MCF 10A (cell line): ENCODE results near the gene INAVA. TPM values are rescaled to one million over a fixed set of nuclear protein-coding genes. Genes with fewer than 3 reads are reported as not detected.
"Not testable (repeated sequence)": the region's sequence is repeated elsewhere in the genome, so short reads cannot be mapped to it uniquely, and the experiment has no call there.

Experiments
- BruUV-seq: library from RNA; stranded (reverse); fragments of 400-500 nt; replicated peaks from 2 replicates; lab custom pipeline; 2021; lab: Mats Ljungman, UMichigan
- CTCF ChIA-PET: fragments of 300-600 bp; sonication (Branson Sonifier 250); formaldehyde crosslinking; extraction: SDS; loops from one replicate; lab custom pipeline; 2021; ENCODE audit warnings: antibody characterized with exemption, inconsistent platforms; lab: Yijun Ruan, JAX
- POLR2A ChIA-PET: fragments of 300-600, 350-650 bp; sonication (Branson Sonifier 250); formaldehyde crosslinking; extraction: SDS; loops from one replicate; lab custom pipeline; 2020; ENCODE audit warnings: antibody characterized with exemption, inconsistent platforms; lab: Yijun Ruan, JAX
- DNase-seq: peaks from one replicate; pipeline ENCODE4 v3.0.0-alpha.2; 2018; ENCODE audit not compliant: unreplicated experiment
- H3K27ac Mint-ChIP-seq: one replicate; pipeline ENCODE4 v1.8.0; 2022; ENCODE audit warnings: mild to moderate bottlenecking, low read depth, mixed read lengths; ENCODE audit not compliant: unreplicated experiment
- H3K27me3 Mint-ChIP-seq: one replicate; pipeline ENCODE4 v1.8.0; 2022; ENCODE audit warnings: mixed read lengths; ENCODE audit not compliant: insufficient read depth, unreplicated experiment
- H3K36me3 Mint-ChIP-seq: one replicate; pipeline ENCODE4 v1.8.0; 2022; ENCODE audit warnings: mild to moderate bottlenecking, moderate library complexity, mixed read lengths; ENCODE audit not compliant: insufficient read depth, unreplicated experiment
- H3K4me1 Mint-ChIP-seq: one replicate; pipeline ENCODE4 v1.8.0; 2022; ENCODE audit warnings: mixed read lengths; ENCODE audit not compliant: insufficient read depth, unreplicated experiment
- H3K4me3 Mint-ChIP-seq: one replicate; pipeline ENCODE4 v1.8.0; 2022; ENCODE audit warnings: mild to moderate bottlenecking, moderate library complexity, mixed read lengths; ENCODE audit not compliant: unreplicated experiment
- H3K9me3 Mint-ChIP-seq: one replicate; pipeline ENCODE4 v1.8.0; 2022; ENCODE audit warnings: mixed read lengths; ENCODE audit not compliant: unreplicated experiment
- CTCF ChIP-seq: fragments of 200-600 bp; IDR thresholded peaks from one replicate; pipeline ENCODE4 v1.8.0; 2022; ENCODE audit warnings: antibody characterized with exemption, mild to moderate bottlenecking; ENCODE audit not compliant: unreplicated experiment
- intact Hi-C: fragments of 100-400 bp; cut with micrococcal nuclease; formaldehyde crosslinking; loops from 2 replicates; pipeline ENCODE4 v1.14.1; 2022
- total RNA-seq: library from RNA; stranded (reverse); gene quantifications from 2 replicates; pipeline ENCODE4 v1.2.3, GENCODE V29; 2022

The INAVA gene
- total RNA-seq, 1 experiment from 2014 or later = 30.5 TPM

GRCh38 chr1:200908191-200908868 is 13.6 kb downstream of the INAVA start:
- BruUV-seq = no TSS peak
- POLR2A ChIA-PET = interaction anchor here (0.6 to 4.8 kb wide), 4 partner anchors 8 to 127 kb away, joined by 3 to 68 read pairs (median 38); partner anchors contain the start of gene INAVA
- no peak for DNase-seq

GRCh38 chr1:200909071-200909470 is 14.4 kb downstream of the INAVA start:
- Mint-ChIP-seq H3K36me3 (peaks cover 76% of the 10 kb centered on the region), H3K4me1 (peaks cover 46% of the 10 kb centered on the region), H3K9me3 (no peaks in the 10 kb centered on the region), H3K27ac (no peak overlapping the region), H3K4me3 (no peak overlapping the region), H3K27me3 (no peaks in the 10 kb centered on the region)
- CTCF ChIA-PET = interaction anchor here (0.6 to 1.4 kb wide), 3 partner anchors 13 to 52 kb away, joined by 3 to 6 read pairs (median 3); no protein-coding TSS in a partner anchor
- POLR2A ChIA-PET = interaction anchor here (4.8 kb wide), 1 partner anchor 13 kb away, joined by 52 read pairs; the partner anchor contains the start of gene INAVA
- TF ChIP-seq CTCF = no peak
- no TSS peak for BruUV-seq
- intact Hi-C loops = no loop called here
- no peak for DNase-seq

More at GRCh38 chr1:200908191-200908868, 13.6 kb downstream of the INAVA start:
- CTCF ChIA-PET = interaction anchor here (1.2 to 2.0 kb wide), 4 partner anchors 12 to 64 kb away, joined by 3 to 11 read pairs (median 4); no protein-coding TSS in a partner anchor
- intact Hi-C loops = no loop called here
- H3K4me3 Mint-ChIP-seq = no peak overlapping the region
- peaks cover 39% of the 10 kb centered on the region for H3K4me1 Mint-ChIP-seq
- TF ChIP-seq CTCF = no peak
- H3K27me3 Mint-ChIP-seq = no peaks in the 10 kb centered on the region
- no peak overlapping the region for H3K27ac Mint-ChIP-seq
- H3K36me3 Mint-ChIP-seq = peaks cover 77% of the 10 kb centered on the region
- no peaks in the 10 kb centered on the region for H3K9me3 Mint-ChIP-seq

GRCh38 chr1:200909757-200910239 is 15.1 kb downstream of the INAVA start:
- no peaks in the 10 kb centered on the region for H3K9me3 Mint-ChIP-seq
- H3K27me3 Mint-ChIP-seq = no peaks in the 10 kb centered on the region
- TF ChIP-seq CTCF = no peak
- H3K4me1 Mint-ChIP-seq = peaks cover 46% of the 10 kb centered on the region
- H3K27ac Mint-ChIP-seq = no peak overlapping the region
- BruUV-seq = no TSS peak
- intact Hi-C loops = no loop called here
- peaks cover 69% of the 10 kb centered on the region for H3K36me3 Mint-ChIP-seq
- DNase-seq = no peak
- H3K4me3 Mint-ChIP-seq = no peak overlapping the region
- ChIA-PET CTCF (interaction anchor here (0.6 kb wide), 1 partner anchor 421 kb away, joined by 4 read pairs; no protein-coding TSS in a partner anchor), POLR2A (interaction anchor here (1.1 to 4.8 kb wide), 2 partner anchors 14 to 19 kb away, joined by 3 to 52 read pairs; partner anchors contain the start of gene INAVA)

GRCh38 chr1:200911361-200911760 is 16.7 kb downstream of the INAVA start:
- intact Hi-C loops = no loop called here
- Mint-ChIP-seq H3K36me3 (peaks cover 71% of the 10 kb centered on the region), H3K27me3 (no peaks in the 10 kb centered on the region), H3K9me3 (no peaks in the 10 kb centered on the region), H3K27ac (no peak overlapping the region), H3K4me1 (peaks cover 35% of the 10 kb centered on the region), H3K4me3 (no peak overlapping the region)
- POLR2A ChIA-PET = interaction anchor here (1.2 to 4.8 kb wide), 2 partner anchors 13 to 16 kb away, joined by 3 to 52 read pairs; partner anchors contain the start of gene INAVA
- CTCF ChIA-PET = interaction anchor here (1.0 to 2.0 kb wide), 5 partner anchors 10 to 31 kb away, joined by 3 to 7 read pairs (median 5); partner anchors contain the start of gene INAVA
- no TSS peak for BruUV-seq
- no peak for DNase-seq
- TF ChIP-seq CTCF = no peak

GRCh38 chr1:200911936-200912335 is 17.2 kb downstream of the INAVA start:
- H3K4me3 Mint-ChIP-seq, H3K27me3 Mint-ChIP-seq, BruUV-seq, H3K9me3 Mint-ChIP-seq, H3K27ac Mint-ChIP-seq, intact Hi-C loops, DNase-seq: not testable (repeated sequence)
- H3K36me3 Mint-ChIP-seq = peaks cover 71% of the 10 kb centered on the region
- ChIA-PET CTCF (interaction anchor here (1.0 to 2.0 kb wide), 8 partner anchors 10 to 354 kb away, joined by 3 to 7 read pairs (median 4); no protein-coding TSS in a partner anchor), POLR2A (interaction anchor here (1.2 to 4.8 kb wide), 4 partner anchors 14 to 32 kb away, joined by 3 to 52 read pairs (median 4); partner anchors contain the start of gene INAVA)
- peaks cover 41% of the 10 kb centered on the region for H3K4me1 Mint-ChIP-seq
